SK-N-MC (cell line): ENCODE measurements around the gene LRMDA.

ENCODE experiments used
- EZH2 ChIP-seq: fragments of 200-600 bp; sonication (generic); IDR thresholded peaks from one replicate; pipeline ENCODE4 v1.6.1; 2017; ENCODE audit warnings: antibody characterized with exemption
- POLR2AphosphoS5 ChIP-seq: IDR thresholded peaks from 2 replicates; pipeline ENCODE4 v1.6.1; 2012; ENCODE audit warnings: mild to moderate bottlenecking, low read depth, low read length, borderline replicate concordance

GRCh38 chr10:75486591-75486990, 55.2 kb downstream of the LRMDA start:
- TF ChIP-seq EZH2 (no peak), POLR2AphosphoS5 (no peak)
